Lung (tissue), 12 donors: ENCODE measurements around the gene OGFOD2. TPM values are rescaled to one million over a fixed set of nuclear protein-coding genes. Genes with fewer than 3 reads are reported as not detected.

Source experiments
- ATAC-seq: fragments of 200-7000 bp; cut with Tn5 transposase; one replicate; pipeline ENCODE4 v1.9.1; 2020; ENCODE audit warnings: moderate number of reproducible peaks; ENCODE audit not compliant: insufficient read depth, low FRiP score
- DNase-seq, 3 donors: peaks; one replicate each; pipeline ENCODE4 v3.0.0-alpha.2; 2013 to 2017
- H3K27ac ChIP-seq, 2 donors: one replicate each; pipeline ENCODE4 v1.5.1; 2013; ENCODE audit warnings: mild to moderate bottlenecking in 2 of 2, moderate library complexity in 2 of 2, control low read depth in 1 of 2, inconsistent platforms in 1 of 2, low read depth in 1 of 2, low read length in 1 of 2
- H3K27me3 ChIP-seq, 3 donors: one replicate each; pipeline ENCODE4 v1.5.1; 2013; ENCODE audit warnings: low read length in 2 of 3; ENCODE audit not compliant: control insufficient read depth in 3 of 3, insufficient read depth in 3 of 3
- H3K36me3 ChIP-seq, 4 donors: one replicate each; pipeline ENCODE4 v1.5.1; 2013; ENCODE audit warnings: low read length in 4 of 4, mild to moderate bottlenecking in 1 of 4, moderate library complexity in 1 of 4; ENCODE audit not compliant: control insufficient read depth in 4 of 4, insufficient read depth in 4 of 4
- H3K4me1 ChIP-seq, 5 donors: one replicate each; pipeline ENCODE4 v1.5.1; 2013; ENCODE audit warnings: low read length in 5 of 5, mild to moderate bottlenecking in 2 of 5, moderate library complexity in 1 of 5; ENCODE audit not compliant: control insufficient read depth in 5 of 5, insufficient read depth in 5 of 5
- H3K4me3 ChIP-seq: one replicate; pipeline ENCODE4 v1.5.1; 2013; ENCODE audit warnings: mild to moderate bottlenecking, control low read depth, moderate library complexity
- H3K9ac ChIP-seq, 2 donors: one replicate each; pipeline ENCODE4 v1.5.1; 2013; ENCODE audit warnings: low read length in 2 of 2, control low read depth in 1 of 2; ENCODE audit not compliant: insufficient read depth in 1 of 2
- H3K9me3 ChIP-seq, 4 donors: one replicate each; pipeline ENCODE4 v1.5.1; 2013; ENCODE audit warnings: low read length in 3 of 4, mild to moderate bottlenecking in 1 of 4, moderate library complexity in 1 of 4; ENCODE audit not compliant: control insufficient read depth in 4 of 4, insufficient read depth in 3 of 4
- WGBS, 2 donors: extraction: QIAGEN DNeasy Blood & Tissue Kit; methylation state at CpG; one replicate each; pipeline ENCODE4 v1.1.7; 2013; 5-methylcytosine and 5-hydroxymethylcytosine counted together
- polyA plus RNA-seq, 2 donors: library from polyadenylated mRNA; stranded (reverse); fragments of 200-250 nt; gene quantifications; one replicate each; pipeline ENCODE4 v1.2.1, GENCODE V29; 2013
- total RNA-seq, 2 donors: library from RNA; depleted of rRNA in 1 of 2; stranded (reverse); fragments of >200 nt in 1 of 2; gene quantifications; one replicate each; pipeline ENCODE4 v1.2.1, GENCODE V29; 2014 to 2021
- TF ChIP-seq, protein P1 (sequence below): IDR thresholded peaks from 2 replicates; pipeline ENCODE4 v1.5.1; 2012; ENCODE audit warnings: mild to moderate bottlenecking; ENCODE audit errors: control extremely low read depth, extremely low read depth
- donor health status: control.
- donor health status: control.
- donor health status: Bipolar disorder and iron deficiency.
- donor health status: healthy.
- donor health status: DM: yes; HTN: yes; CAD: no.

Gene OGFOD2
- total and polyA plus RNA-seq, 4 donors, result 11.4 to 30.1 (median 18.5) TPM

DNA sequence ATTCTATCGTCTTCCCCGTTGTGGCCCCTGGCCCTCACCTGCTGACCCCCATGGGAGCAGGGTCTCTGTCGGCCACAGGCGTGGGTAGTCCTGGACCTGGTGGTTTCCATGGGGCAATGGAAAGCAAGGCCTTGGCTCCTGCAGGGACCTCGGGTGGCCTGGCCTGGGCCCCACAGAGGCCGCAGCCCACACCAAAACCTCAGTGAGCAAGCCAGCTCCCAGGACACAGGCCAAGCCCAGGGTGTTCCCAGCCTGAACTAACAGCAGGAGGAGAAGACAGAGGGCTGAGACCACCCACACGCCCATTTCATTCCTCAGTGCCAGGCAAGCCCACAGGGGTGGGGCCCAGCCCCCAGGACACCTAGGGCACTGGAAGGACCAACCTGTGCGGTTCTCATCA, 25.6 kb upstream of the OGFOD2 start:
- no peak for DNase-seq
- H3K9me3 ChIP-seq, result no peaks in the 10 kb centered on the region
- H3K27me3 ChIP-seq, result no peaks in the 10 kb centered on the region
- no peak for ATAC-seq
- WGBS, 2 donors, result 95 to 96% methylated on average over 8 of the region's 8 CpGs
- no peaks in the 10 kb centered on the region for H3K36me3 ChIP-seq
- peaks cover 0 to 21% (median 0%) of the 10 kb centered on the region in 5 donors for H3K4me1 ChIP-seq
- no peak overlapping the region for H3K9ac ChIP-seq
- no peak overlapping the region for H3K27ac ChIP-seq
- TF ChIP-seq, protein P1, sequence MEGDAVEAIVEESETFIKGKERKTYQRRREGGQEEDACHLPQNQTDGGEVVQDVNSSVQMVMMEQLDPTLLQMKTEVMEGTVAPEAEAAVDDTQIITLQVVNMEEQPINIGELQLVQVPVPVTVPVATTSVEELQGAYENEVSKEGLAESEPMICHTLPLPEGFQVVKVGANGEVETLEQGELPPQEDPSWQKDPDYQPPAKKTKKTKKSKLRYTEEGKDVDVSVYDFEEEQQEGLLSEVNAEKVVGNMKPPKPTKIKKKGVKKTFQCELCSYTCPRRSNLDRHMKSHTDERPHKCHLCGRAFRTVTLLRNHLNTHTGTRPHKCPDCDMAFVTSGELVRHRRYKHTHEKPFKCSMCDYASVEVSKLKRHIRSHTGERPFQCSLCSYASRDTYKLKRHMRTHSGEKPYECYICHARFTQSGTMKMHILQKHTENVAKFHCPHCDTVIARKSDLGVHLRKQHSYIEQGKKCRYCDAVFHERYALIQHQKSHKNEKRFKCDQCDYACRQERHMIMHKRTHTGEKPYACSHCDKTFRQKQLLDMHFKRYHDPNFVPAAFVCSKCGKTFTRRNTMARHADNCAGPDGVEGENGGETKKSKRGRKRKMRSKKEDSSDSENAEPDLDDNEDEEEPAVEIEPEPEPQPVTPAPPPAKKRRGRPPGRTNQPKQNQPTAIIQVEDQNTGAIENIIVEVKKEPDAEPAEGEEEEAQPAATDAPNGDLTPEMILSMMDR, result no peak
- H3K4me3 ChIP-seq, result no peak overlapping the region

DNA sequence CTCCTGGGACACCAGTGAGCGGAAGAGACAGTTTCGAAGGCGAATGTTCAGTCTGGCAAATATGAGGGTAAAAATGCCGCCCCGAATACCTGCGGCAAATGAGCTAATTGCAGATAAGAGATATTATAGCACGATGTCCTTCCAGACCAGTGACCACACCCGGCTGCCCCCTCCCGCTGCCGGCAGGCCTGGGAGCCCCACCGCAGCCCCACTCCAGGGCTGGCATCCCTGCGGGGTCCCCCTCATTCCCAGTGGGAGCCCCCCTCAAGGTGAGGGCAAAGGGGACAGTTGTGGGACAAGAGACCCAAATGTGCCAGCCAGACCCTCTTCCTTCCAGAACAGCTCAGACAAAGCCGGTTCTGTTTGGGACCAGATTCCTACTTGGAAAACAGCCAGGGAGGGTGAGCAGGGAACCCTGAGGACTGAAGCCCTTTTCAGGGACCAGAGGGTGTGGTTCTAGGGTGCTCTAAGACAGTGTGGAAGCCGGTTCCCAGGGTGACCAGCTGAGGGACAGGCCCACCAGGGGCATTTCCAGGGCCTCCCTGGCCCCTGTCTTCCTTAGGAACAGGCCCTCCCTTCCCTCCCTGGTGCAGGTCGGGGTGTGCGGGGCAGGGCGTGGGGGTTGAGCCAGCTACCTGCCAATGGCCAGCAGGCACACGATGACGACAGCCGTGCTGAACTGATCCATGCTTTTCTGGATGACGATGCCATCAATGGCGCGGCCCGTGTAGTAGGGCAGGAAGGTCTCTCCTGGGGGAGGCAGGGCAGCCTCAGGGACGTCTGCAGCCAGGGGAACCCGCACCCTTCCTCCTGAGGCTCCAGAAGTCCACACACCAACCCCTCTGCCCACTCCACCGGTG, 25.0 kb upstream of the OGFOD2 start:
- Histone ChIP-seq H3K36me3 (no peaks in the 10 kb centered on the region), H3K4me1 (peaks cover 0 to 15% (median 0%) of the 10 kb centered on the region in 5 donors), H3K4me3 (no peak overlapping the region), H3K9me3 (no peaks in the 10 kb centered on the region), H3K27me3 (no peaks in the 10 kb centered on the region), H3K27ac (no peak overlapping the region), H3K9ac (no peak overlapping the region)
- TF ChIP-seq, protein P1, result no peak
- WGBS, 2 donors, result 92 to 94% methylated on average over 27 of the region's 27 CpGs
- DNase-seq (no peak), ATAC-seq (no peak)

DNA sequence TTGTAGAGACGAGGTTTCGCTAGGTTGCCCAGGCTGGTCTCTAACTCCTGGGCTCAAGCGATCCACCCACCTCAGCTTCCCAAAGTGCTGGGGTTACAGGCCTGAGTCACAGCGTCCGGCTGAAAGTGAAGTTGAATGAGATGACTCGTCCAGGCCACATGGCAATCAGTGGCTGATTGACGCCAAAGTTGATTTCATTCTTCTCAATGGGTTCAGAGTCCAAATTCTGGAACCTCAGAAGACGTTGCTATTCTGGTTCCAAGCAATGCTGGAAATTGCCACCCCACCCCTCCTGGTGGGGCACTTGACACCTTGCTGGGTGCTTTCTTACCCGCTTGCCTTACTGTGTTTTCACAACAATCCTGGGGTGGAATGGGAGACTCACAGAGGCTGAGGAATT, 23.6 kb upstream of the OGFOD2 start:
- H3K27ac ChIP-seq, result no peak overlapping the region
- H3K36me3 ChIP-seq, result no peaks in the 10 kb centered on the region
- TF ChIP-seq, protein P1, result no peak
- no peaks in the 10 kb centered on the region for H3K27me3 ChIP-seq
- H3K9me3 ChIP-seq, result no peaks in the 10 kb centered on the region
- H3K9ac ChIP-seq, result no peak overlapping the region
- ATAC-seq (no peak), DNase-seq (no peak)
- H3K4me1 ChIP-seq, result peaks cover 0 to 6% (median 0%) of the 10 kb centered on the region in 5 donors
- 78 to 88% methylated on average over 9 of the region's 9 CpGs for WGBS, 2 donors
- H3K4me3 ChIP-seq, result no peak overlapping the region
